Stimulated activated effector memory CD8-positive, alpha-beta T cell treated with anti-CD3 and anti-CD28 coated beads, Interleukin-12 subunit alpha, Interleukin-12 subunit beta, amount 100 ng/mL, for 72 hours (primary cell): ENCODE results near the gene SGIP1.

ENCODE experiments used
- ATAC-seq: fragments of 150-1000 bp; cut with Tn5 transposase; 2 replicates; pipeline ENCODE4 v1.10.0; 2021
- DNase-seq, 2 donors: peaks; one replicate each; pipeline ENCODE4 v3.0.0; 2021 to 2022; ENCODE audit warnings: low spot score in 2 of 2
- H3K27ac Mint-ChIP-seq: one replicate; pipeline ENCODE4 v1.8.0; 2022; ENCODE audit warnings: mild to moderate bottlenecking, mixed read lengths
- H3K36me3 Mint-ChIP-seq: one replicate; pipeline ENCODE4 v1.8.0; 2022; ENCODE audit warnings: mild to moderate bottlenecking, mixed read lengths
- H3K4me1 Mint-ChIP-seq: one replicate; pipeline ENCODE4 v1.8.0; 2022; ENCODE audit warnings: mixed read lengths
- H3K4me3 Mint-ChIP-seq: one replicate; pipeline ENCODE4 v1.8.0; 2022; ENCODE audit warnings: mild to moderate bottlenecking, mixed read lengths
- H3K9me3 Mint-ChIP-seq: one replicate; pipeline ENCODE4 v1.8.0; 2022; ENCODE audit warnings: mixed read lengths

SGIP1 gene

DNA sequence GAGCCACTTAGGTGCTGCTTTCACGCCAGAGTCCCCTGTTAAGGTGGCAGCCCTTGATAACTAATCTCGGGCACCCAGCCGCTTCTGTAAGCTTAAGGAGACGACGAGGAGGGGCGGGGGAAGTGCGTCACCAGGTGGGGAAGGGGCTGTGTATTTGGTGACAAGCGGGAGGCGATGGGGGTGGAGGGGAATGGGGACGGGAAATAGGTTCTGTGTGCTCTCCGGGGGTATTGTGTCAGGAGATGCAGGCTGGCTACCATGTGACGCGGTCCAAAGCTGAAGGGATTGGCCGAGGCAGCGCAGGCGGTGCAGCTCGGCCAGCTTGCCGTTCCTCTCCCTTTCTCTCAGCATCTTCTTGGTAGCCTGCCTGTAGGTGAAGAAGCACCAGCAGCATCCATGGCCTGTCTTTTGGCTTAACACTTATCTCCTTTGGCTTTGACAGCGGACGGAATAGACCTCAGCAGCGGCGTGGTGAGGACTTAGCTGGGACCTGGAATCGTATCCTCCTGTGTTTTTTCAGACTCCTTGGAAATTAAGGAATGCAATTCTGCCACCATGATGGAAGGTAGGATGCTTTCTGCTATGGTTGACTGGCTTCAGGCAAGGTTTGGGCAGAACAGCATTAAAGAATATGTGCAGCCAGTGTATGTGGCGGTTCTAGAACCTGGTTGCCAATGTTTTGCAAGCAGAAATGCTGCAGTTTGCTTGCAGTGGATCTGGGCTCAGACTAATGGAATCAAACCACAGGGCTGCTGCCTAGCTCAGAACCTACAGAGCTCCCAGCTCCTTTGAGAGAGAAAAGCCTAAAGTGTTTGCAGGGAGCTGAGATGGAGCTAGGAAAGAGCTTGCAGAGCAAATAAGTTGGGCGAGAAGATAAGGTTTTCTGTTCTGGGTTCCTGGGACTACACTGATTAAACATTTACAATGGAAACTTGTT is at the start of gene SGIP1:
SGIP1 (plus strand) TSS at position 350 of the 937 bp plus-strand sequence; CDS start at position 556, 206 bp downstream.
- no peak within 1 kb of the TSS for H3K27ac Mint-ChIP-seq
- DNase-seq (no peak), ATAC-seq (peak; percentile 58)
- H3K4me1 Mint-ChIP-seq, result peaks cover 18% of the 10 kb centered on the region
- H3K9me3 Mint-ChIP-seq, result no peaks in the 10 kb centered on the region
- H3K36me3 Mint-ChIP-seq, result no peaks in the 10 kb centered on the region
- H3K4me3 Mint-ChIP-seq, result peak within 1 kb of the TSS; percentile 48

DNA sequence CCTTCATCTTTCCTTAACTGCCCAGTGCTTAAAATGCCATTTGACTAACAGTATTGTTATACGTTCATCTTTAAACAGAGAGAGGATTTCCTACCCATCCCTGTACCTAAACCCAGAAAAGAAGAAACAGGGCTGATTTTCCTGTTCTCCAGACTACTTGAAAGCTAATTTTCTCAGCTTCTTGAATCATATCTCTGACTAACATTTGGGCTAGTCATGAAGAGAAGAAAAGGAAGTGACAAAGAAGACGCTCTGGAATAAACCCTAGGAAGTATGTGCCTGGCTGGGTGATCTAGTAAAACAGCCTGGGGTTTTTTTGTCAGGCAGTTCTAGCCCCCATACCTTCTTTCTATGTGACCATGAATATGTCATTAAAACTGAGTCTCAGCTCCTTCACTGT is 44.8 kb upstream of the SGIP1 start:
- Mint-ChIP-seq H3K36me3 (no peaks in the 10 kb centered on the region), H3K27ac (no peak overlapping the region), H3K4me3 (no peak overlapping the region), H3K9me3 (no peaks in the 10 kb centered on the region), H3K4me1 (no peaks in the 10 kb centered on the region)
- no peak for DNase-seq
- ATAC-seq, result no peak

GRCh38 chr1:66489972-66490601 is 43.9 kb upstream of the SGIP1 start:
- Mint-ChIP-seq H3K9me3 (no peaks in the 10 kb centered on the region), H3K27ac (no peak overlapping the region), H3K4me1 (no peaks in the 10 kb centered on the region), H3K4me3 (no peak overlapping the region), H3K36me3 (no peaks in the 10 kb centered on the region)
- ATAC-seq, result no peak
- no peak for DNase-seq

DNA sequence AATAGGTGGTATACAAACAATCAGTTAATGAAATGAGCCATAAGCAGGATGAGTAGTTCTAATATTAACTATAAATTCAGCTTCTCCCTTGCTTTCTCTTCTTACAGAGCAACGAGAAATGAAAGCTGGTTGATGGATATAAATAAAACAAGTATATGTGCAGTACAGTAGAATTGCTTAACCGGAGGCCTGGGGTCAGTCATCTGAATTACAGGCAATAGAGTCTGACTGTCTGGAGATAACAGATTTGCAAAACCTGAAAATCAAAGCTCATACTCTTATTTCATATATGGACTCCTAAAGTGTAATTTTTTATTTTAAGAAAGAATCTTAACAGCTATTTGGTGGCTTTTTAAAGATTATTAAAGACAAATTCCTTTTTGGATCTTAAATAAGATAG is 43.1 kb upstream of the SGIP1 start:
- H3K9me3 Mint-ChIP-seq, result no peaks in the 10 kb centered on the region
- DNase-seq (no peak), ATAC-seq (no peak)
- no peak overlapping the region for H3K27ac Mint-ChIP-seq
- no peak overlapping the region for H3K4me3 Mint-ChIP-seq
- no peaks in the 10 kb centered on the region for H3K36me3 Mint-ChIP-seq
- H3K4me1 Mint-ChIP-seq, result no peaks in the 10 kb centered on the region

GRCh38 chr1:66492424-66492823 is 41.5 kb upstream of the SGIP1 start:
- H3K4me1 Mint-ChIP-seq, result no peaks in the 10 kb centered on the region
- H3K27ac Mint-ChIP-seq, result no peak overlapping the region
- DNase-seq, result no peak
- no peak overlapping the region for H3K4me3 Mint-ChIP-seq
- no peak for ATAC-seq
- H3K9me3 Mint-ChIP-seq, result no peaks in the 10 kb centered on the region
- H3K36me3 Mint-ChIP-seq, result no peaks in the 10 kb centered on the region

- Mint-ChIP-seq H3K4me1 (no peaks in the 10 kb centered on the region), H3K4me3 (no peak overlapping the region), H3K27ac (no peak overlapping the region), H3K9me3 (no peaks in the 10 kb centered on the region), H3K36me3 (no peaks in the 10 kb centered on the region)
- no peak for DNase-seq
- no peak for ATAC-seq
These were observed 40.2 kb upstream of the SGIP1 start for GRCh38 chr1:66493731-66494130.

DNA sequence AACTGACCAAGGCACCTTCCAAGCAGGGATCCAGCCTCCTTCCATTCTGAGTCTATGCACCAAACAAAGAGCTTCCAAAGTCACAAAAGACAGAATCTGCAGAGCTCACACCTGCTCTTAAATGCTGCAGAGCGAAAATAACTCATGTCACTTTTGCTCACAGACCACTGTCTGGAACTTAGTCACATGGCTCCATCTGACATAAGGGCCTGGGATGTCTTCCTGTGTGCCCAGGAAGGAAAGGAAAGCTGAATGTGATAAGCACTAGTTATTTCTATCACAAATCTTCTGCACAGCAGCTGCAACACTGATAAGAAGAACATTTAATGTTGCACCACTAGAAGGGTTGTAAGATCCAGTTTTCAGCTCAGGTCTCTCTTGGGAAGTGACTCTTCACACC is 39.5 kb upstream of the SGIP1 start:
- no peaks in the 10 kb centered on the region for H3K9me3 Mint-ChIP-seq
- DNase-seq (no peak), ATAC-seq (no peak)
- no peaks in the 10 kb centered on the region for H3K36me3 Mint-ChIP-seq
- no peak overlapping the region for H3K27ac Mint-ChIP-seq
- no peak overlapping the region for H3K4me3 Mint-ChIP-seq
- no peaks in the 10 kb centered on the region for H3K4me1 Mint-ChIP-seq

DNA sequence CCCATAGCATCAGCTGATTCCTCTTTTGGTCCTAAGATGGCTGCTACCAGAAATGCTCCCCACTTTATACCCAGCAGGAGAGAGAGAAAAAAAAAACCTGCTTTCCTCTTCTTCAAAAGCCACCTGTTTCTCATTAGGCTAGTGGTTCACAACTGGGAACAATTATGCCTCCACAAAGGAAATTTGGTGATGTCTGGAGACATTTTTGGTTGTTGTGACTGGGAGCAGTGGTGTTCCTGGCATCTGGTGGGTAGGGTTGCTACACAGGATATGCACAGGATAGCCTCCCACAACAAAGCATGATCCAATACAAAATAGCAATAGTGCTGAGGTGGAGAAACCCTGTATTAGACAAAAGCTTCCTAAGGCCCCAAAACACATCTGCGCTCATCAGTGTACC is 38.5 kb upstream of the SGIP1 start:
- H3K4me1 Mint-ChIP-seq, result no peaks in the 10 kb centered on the region
- no peaks in the 10 kb centered on the region for H3K36me3 Mint-ChIP-seq
- ATAC-seq, result no peak
- H3K4me3 Mint-ChIP-seq, result no peak overlapping the region
- no peak overlapping the region for H3K27ac Mint-ChIP-seq
- no peaks in the 10 kb centered on the region for H3K9me3 Mint-ChIP-seq
- DNase-seq, result no peak

GRCh38 chr1:66497910-66498309 is 36.0 kb upstream of the SGIP1 start:
- no peak for DNase-seq
- no peak for ATAC-seq
- Mint-ChIP-seq H3K27ac (no peak overlapping the region), H3K36me3 (no peaks in the 10 kb centered on the region), H3K4me3 (no peak overlapping the region), H3K9me3 (no peaks in the 10 kb centered on the region), H3K4me1 (no peaks in the 10 kb centered on the region)

GRCh38 chr1:66500301-66500700 is 33.7 kb upstream of the SGIP1 start:
- Mint-ChIP-seq H3K9me3 (no peaks in the 10 kb centered on the region), H3K27ac (no peak overlapping the region), H3K4me1 (no peaks in the 10 kb centered on the region), H3K4me3 (no peak overlapping the region), H3K36me3 (no peaks in the 10 kb centered on the region)
- no peak for ATAC-seq
- DNase-seq, result no peak

DNA sequence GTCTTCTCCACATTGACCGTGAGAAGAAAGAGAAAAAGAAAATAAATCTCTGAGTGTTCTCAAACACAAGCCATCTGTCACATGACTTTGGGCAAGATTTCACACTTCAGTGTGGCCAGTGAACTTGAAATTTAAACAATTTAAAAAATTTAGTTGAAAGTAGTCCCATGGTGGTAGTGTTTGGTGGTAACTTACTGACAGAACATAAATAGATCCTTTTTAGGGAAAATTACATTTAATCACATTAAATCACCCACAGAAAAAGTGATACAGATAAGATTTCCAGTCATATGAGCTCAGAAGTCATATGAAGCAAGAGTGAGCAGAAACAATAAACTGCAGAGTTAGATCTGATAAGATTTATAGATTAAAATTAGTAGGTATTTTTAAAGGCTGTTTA is 31.9 kb upstream of the SGIP1 start:
- Mint-ChIP-seq H3K4me1 (no peaks in the 10 kb centered on the region), H3K27ac (no peak overlapping the region), H3K4me3 (no peak overlapping the region), H3K9me3 (no peaks in the 10 kb centered on the region), H3K36me3 (no peaks in the 10 kb centered on the region)
- DNase-seq, result no peak
- ATAC-seq, result no peak

DNA sequence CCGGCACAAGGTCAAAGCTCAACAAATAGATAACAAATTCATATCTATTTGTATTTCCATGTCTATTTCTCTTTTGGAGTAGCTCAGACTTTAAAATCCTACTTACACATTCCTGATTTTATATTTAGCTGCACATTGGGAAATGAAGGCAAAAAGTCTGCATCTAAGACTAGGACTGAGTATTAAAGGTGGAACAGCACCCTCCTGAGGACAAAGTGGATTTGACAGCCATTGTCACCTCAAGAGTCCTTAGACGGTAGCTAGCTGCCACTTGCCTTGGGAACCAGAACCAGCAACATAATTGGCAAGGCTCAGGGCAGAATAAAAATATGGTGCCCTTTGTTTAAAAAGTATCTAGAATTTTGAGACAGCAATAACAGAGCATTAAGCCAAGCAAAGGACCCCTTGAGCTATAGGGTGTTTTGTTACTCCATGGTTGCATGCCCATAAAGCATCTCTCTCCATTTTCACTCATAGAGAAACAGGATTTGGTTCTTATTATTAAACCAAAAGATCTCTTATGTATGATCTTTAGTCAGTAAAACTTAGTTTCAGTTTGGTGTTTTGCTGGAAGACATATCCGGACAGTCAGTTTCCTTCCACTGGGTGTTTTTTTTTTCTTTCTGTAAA is 30.0 kb upstream of the SGIP1 start:
- Mint-ChIP-seq H3K27ac (no peak overlapping the region), H3K4me1 (no peaks in the 10 kb centered on the region), H3K4me3 (no peak overlapping the region), H3K9me3 (no peaks in the 10 kb centered on the region), H3K36me3 (no peaks in the 10 kb centered on the region)
- DNase-seq (peak; percentile 7 to 61), ATAC-seq (peak; percentile 62)

- H3K36me3 Mint-ChIP-seq, result no peaks in the 10 kb centered on the region
- no peaks in the 10 kb centered on the region for H3K4me1 Mint-ChIP-seq
- DNase-seq, result no peak
- no peak for ATAC-seq
- no peaks in the 10 kb centered on the region for H3K9me3 Mint-ChIP-seq
- H3K4me3 Mint-ChIP-seq, result no peak overlapping the region
- H3K27ac Mint-ChIP-seq, result no peak overlapping the region
These were observed 28.1 kb upstream of the SGIP1 start for GRCh38 chr1:66505671-66506392.

- Mint-ChIP-seq H3K9me3 (no peaks in the 10 kb centered on the region), H3K36me3 (no peaks in the 10 kb centered on the region), H3K4me3 (no peak overlapping the region), H3K4me1 (no peaks in the 10 kb centered on the region), H3K27ac (no peak overlapping the region)
- no peak for DNase-seq
- ATAC-seq, result no peak
These were observed 27.6 kb upstream of the SGIP1 start for GRCh38 chr1:66506393-66506687.

DNA sequence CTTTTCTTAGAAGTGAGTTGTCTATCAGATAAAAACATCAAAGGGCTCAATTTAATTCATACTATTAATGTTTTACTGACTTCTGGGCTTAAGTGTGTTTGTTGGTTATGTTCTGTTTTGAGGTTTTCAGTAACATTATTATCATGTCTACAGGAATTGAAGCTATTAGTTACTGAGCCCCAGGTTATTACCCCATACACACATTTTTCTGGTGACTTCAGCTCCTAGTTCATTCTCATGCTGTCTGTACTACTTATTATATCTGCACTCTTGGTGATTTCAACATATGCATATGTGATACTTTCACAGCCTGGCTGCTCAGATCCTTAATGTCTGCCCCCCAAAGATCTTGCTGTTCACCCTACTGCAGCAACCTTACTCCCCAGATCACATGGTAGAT is 27.0 kb upstream of the SGIP1 start:
- Mint-ChIP-seq H3K4me1 (no peaks in the 10 kb centered on the region), H3K36me3 (no peaks in the 10 kb centered on the region), H3K27ac (no peak overlapping the region), H3K4me3 (no peak overlapping the region), H3K9me3 (no peaks in the 10 kb centered on the region)
- no peak for ATAC-seq
- no peak for DNase-seq
